A673 (cell line): Measurements from ENCODE around the gene FLT1.

Source experiments
- CTCF ChIP-seq: fragments of 300-800, 200-600 bp; sonication (generic); conservative IDR thresholded peaks from 2 replicates; pipeline ENCODE4 v1.5.1; 2017; ENCODE audit warnings: low read depth, mild to moderate bottlenecking, antibody characterized with exemption, low read length, moderate library complexity, mixed read lengths
- EZH2 ChIP-seq: fragments of 200-600 bp; sonication (generic); IDR thresholded peaks from 2 replicates; pipeline ENCODE4 v1.6.1; 2017; ENCODE audit warnings: borderline replicate concordance, low read depth, mild to moderate bottlenecking, mixed read lengths, antibody characterized with exemption, low read length; ENCODE audit not compliant: poor library complexity, severe bottlenecking

- no peak for TF ChIP-seq CTCF
- TF ChIP-seq EZH2 = no peak
Measured at GRCh38 chr13:28510066-28510465, 15.1 kb upstream of the FLT1 start.
